ENCODE data around the gene KIFC3.

KIFC3 gene

GRCh38 chr16:57818377-57819064 lies 16.2 kb upstream of the KIFC3 start:
- peaks cover 17% of the 10 kb centered on the region for H3K27me3 ChIP-seq (ENCODE audit: low read depth, low read length)
- peaks cover 5% of the 10 kb centered on the region; the same call in 1 of the 2 replicates for H3K4me1 ChIP-seq (ENCODE audit: low read length)
- H3K9me3 ChIP-seq (ENCODE audit: insufficient read depth, low read length) = no peaks in the 10 kb centered on the region
- no peaks in the 10 kb centered on the region for H3K36me3 ChIP-seq (replicated peaks; ENCODE audit: low read depth, low read length)
- H4K20me1 ChIP-seq (ENCODE audit: insufficient read depth, low read length) = no peaks in the 10 kb centered on the region
- no peak overlapping the region for H3K4me2 ChIP-seq (ENCODE audit: low read length)
- no peak overlapping the region for H3K27ac ChIP-seq (ENCODE audit: low read length)
- no peak overlapping the region for H3K9ac ChIP-seq (ENCODE audit: low read length)
- no peak overlapping the region for H2AFZ ChIP-seq (ENCODE audit: low read depth, low read length)
- no peak for TF ChIP-seq CTCF (IDR thresholded peaks at IDR 0.05; ENCODE audit: low read depth, low read length)
- no peaks in the 10 kb centered on the region for H3K79me2 ChIP-seq (ENCODE audit: low read length)
- no peak overlapping the region for H3K4me3 ChIP-seq (ENCODE audit: low read length)

GRCh38 chr16:57817680-57818079 lies 15.4 kb upstream of the KIFC3 start:
- no peaks in the 10 kb centered on the region for H3K36me3 ChIP-seq (replicated peaks; ENCODE audit: low read depth, low read length)
- peaks cover 5% of the 10 kb centered on the region; the same call in 1 of the 2 replicates for H3K4me1 ChIP-seq (ENCODE audit: low read length)
- TF ChIP-seq CTCF (IDR thresholded peaks at IDR 0.05; ENCODE audit: low read depth, low read length) = no peak
- no peak for TF ChIP-seq EZH2phosphoT487 (IDR thresholded peaks at IDR 0.05; ENCODE audit: low read depth)
- no peak overlapping the region for H2AFZ ChIP-seq (ENCODE audit: low read depth, low read length)
- no peak overlapping the region for H3K9ac ChIP-seq (ENCODE audit: low read length)
- no peak overlapping the region for H3K4me2 ChIP-seq (ENCODE audit: low read length)
- H4K20me1 ChIP-seq (ENCODE audit: insufficient read depth, low read length) = no peaks in the 10 kb centered on the region
- H3K27me3 ChIP-seq (ENCODE audit: low read depth, low read length) = peaks cover 14% of the 10 kb centered on the region; the same call in 1 of the 2 replicates
- H3K9me3 ChIP-seq (ENCODE audit: insufficient read depth, low read length) = no peaks in the 10 kb centered on the region
- H3K27ac ChIP-seq (ENCODE audit: low read length) = no peak overlapping the region
- no peaks in the 10 kb centered on the region for H3K79me2 ChIP-seq (ENCODE audit: low read length)
- H3K4me3 ChIP-seq (ENCODE audit: low read length) = no peak overlapping the region

- peaks cover 5% of the 10 kb centered on the region; the same call in 1 of the 2 replicates for H3K4me1 ChIP-seq (ENCODE audit: low read length)
- no peak overlapping the region for H3K4me3 ChIP-seq (ENCODE audit: low read length)
- H4K20me1 ChIP-seq (ENCODE audit: insufficient read depth, low read length) = no peaks in the 10 kb centered on the region
- H3K4me2 ChIP-seq (ENCODE audit: low read length) = no peak overlapping the region
- no peaks in the 10 kb centered on the region for H3K79me2 ChIP-seq (ENCODE audit: low read length)
- peaks cover 3% of the 10 kb centered on the region; the same call in 1 of the 2 replicates for H3K27me3 ChIP-seq (ENCODE audit: low read depth, low read length)
- TF ChIP-seq EZH2phosphoT487 (IDR thresholded peaks at IDR 0.05; ENCODE audit: low read depth) (no peak), CTCF (IDR thresholded peaks at IDR 0.05; ENCODE audit: low read depth, low read length) (no peak)
- no peak overlapping the region for H3K27ac ChIP-seq (ENCODE audit: low read length)
- no peaks in the 10 kb centered on the region for H3K9me3 ChIP-seq (ENCODE audit: insufficient read depth, low read length)
- H3K36me3 ChIP-seq (replicated peaks; ENCODE audit: low read depth, low read length) = no peaks in the 10 kb centered on the region
- no peak overlapping the region for H3K9ac ChIP-seq (ENCODE audit: low read length)
- H2AFZ ChIP-seq (ENCODE audit: low read depth, low read length) = no peak overlapping the region
These were observed 13.9 kb upstream of the KIFC3 start for GRCh38 chr16:57815987-57816745.

GRCh38 chr16:57814896-57815295 lies 12.6 kb upstream of the KIFC3 start:
- H3K4me2 ChIP-seq (ENCODE audit: low read length) = no peak overlapping the region
- H3K36me3 ChIP-seq (replicated peaks; ENCODE audit: low read depth, low read length) = no peaks in the 10 kb centered on the region
- H2AFZ ChIP-seq (ENCODE audit: low read depth, low read length) = no peak overlapping the region
- no peak for TF ChIP-seq CTCF (IDR thresholded peaks at IDR 0.05; ENCODE audit: low read depth, low read length)
- TF ChIP-seq EZH2phosphoT487 (IDR thresholded peaks at IDR 0.05; ENCODE audit: low read depth) = no peak
- no peak overlapping the region for H3K27ac ChIP-seq (ENCODE audit: low read length)
- no peaks in the 10 kb centered on the region for H3K79me2 ChIP-seq (ENCODE audit: low read length)
- H3K4me1 ChIP-seq (ENCODE audit: low read length) = peaks cover 13% of the 10 kb centered on the region
- no peaks in the 10 kb centered on the region for H3K9me3 ChIP-seq (ENCODE audit: insufficient read depth, low read length)
- no peak overlapping the region for H3K9ac ChIP-seq (ENCODE audit: low read length)
- no peaks in the 10 kb centered on the region for H4K20me1 ChIP-seq (ENCODE audit: insufficient read depth, low read length)
- H3K4me3 ChIP-seq (ENCODE audit: low read length) = no peak overlapping the region
- no peaks in the 10 kb centered on the region for H3K27me3 ChIP-seq (ENCODE audit: low read depth, low read length)

Measured in OCI-LY3 (cell line).